ENCODE results near the gene ASTL.
"Not testable (repeated sequence)": the region's sequence is repeated elsewhere in the genome, so short reads cannot be mapped to it uniquely, and the experiment has no call there.

Gene ASTL

DNA sequence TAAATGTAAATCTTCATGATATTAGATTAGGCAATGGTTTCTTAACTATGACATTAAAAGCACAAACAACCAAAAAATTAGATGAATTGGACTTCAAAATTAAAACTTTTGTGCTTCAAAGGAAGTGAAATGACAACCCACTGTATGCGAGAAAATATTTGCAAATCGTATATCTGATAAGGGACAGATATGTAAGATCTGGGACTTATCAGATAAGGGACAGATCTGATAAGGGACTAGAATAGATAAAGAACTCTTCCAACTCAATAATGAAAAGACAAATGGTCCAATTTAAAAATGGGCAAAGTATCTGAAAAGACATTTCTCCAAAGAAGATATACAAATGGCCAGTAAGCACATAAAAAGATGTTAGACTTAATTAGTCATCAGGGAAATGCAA lies 51.2 kb downstream of the ASTL start:
- in situ Hi-C loops (cut with MboI; ENCODE audit: low sequenced_read_pairs, unreplicated experiment): no loop called here
- no peak for TF ChIP-seq CTCF (IDR thresholded peaks at IDR 0.05; ENCODE audit: borderline replicate concordance, control extremely low read depth, extremely low read depth, insufficient read depth, missing control alignments)
- DNase-seq (ENCODE audit: low spot score): no peak

- no peak for DNase-seq (ENCODE audit: low spot score)
- in situ Hi-C loops (cut with MboI; ENCODE audit: low sequenced_read_pairs, unreplicated experiment): no loop called here
- no peak for TF ChIP-seq CTCF (IDR thresholded peaks at IDR 0.05; ENCODE audit: borderline replicate concordance, control extremely low read depth, extremely low read depth, insufficient read depth, missing control alignments)
These were observed 52.6 kb downstream of the ASTL start for GRCh38 chr2:96085541-96086355.

GRCh38 chr2:96084858-96085518 lies 53.3 kb downstream of the ASTL start:
- DNase-seq (ENCODE audit: low spot score); in situ Hi-C loops (cut with MboI; ENCODE audit: low sequenced_read_pairs, unreplicated experiment): not testable (repeated sequence)

- in situ Hi-C loops (cut with MboI; ENCODE audit: low sequenced_read_pairs, unreplicated experiment): no loop called here
- no peak for TF ChIP-seq CTCF (IDR thresholded peaks at IDR 0.05; ENCODE audit: borderline replicate concordance, control extremely low read depth, extremely low read depth, insufficient read depth, missing control alignments)
- DNase-seq (ENCODE audit: low spot score): no peak
These were observed 54.1 kb downstream of the ASTL start for GRCh38 chr2:96083989-96084857.

- no peak for TF ChIP-seq CTCF (IDR thresholded peaks at IDR 0.05; ENCODE audit: borderline replicate concordance, control extremely low read depth, extremely low read depth, insufficient read depth, missing control alignments)
- in situ Hi-C loops (cut with MboI; ENCODE audit: low sequenced_read_pairs, unreplicated experiment): no loop called here
- no peak for DNase-seq (ENCODE audit: low spot score)
These were observed 55.0 kb downstream of the ASTL start for GRCh38 chr2:96083064-96083939.

- DNase-seq (ENCODE audit: low spot score): no peak
- no peak for TF ChIP-seq CTCF (IDR thresholded peaks at IDR 0.05; ENCODE audit: borderline replicate concordance, control extremely low read depth, extremely low read depth, insufficient read depth, missing control alignments)
- in situ Hi-C loops (cut with MboI; ENCODE audit: low sequenced_read_pairs, unreplicated experiment): no loop called here
These were observed 55.9 kb downstream of the ASTL start for GRCh38 chr2:96082211-96083063.
